HEK293 (cell line): Measurements from ENCODE around the gene CNN2.
A peak's percentile ranks its signal among the peaks of the same experiment; 100 is the strongest.

Experiments used
- CTCF ChIA-PET: fragments of 350-600 bp; formaldehyde crosslinking; extraction: SDS; loops from one replicate; lab custom pipeline; 2021; ENCODE audit warnings: antibody characterized with exemption; lab: Yijun Ruan, JAX
- POLR2A ChIA-PET: fragments of 300-600 bp; formaldehyde crosslinking; extraction: SDS; loops from one replicate; lab custom pipeline; 2020; ENCODE audit warnings: antibody characterized with exemption, inconsistent platforms; lab: Yijun Ruan, JAX
- H3K27ac ChIP-seq: fragments of 200-500 bp; sonication (Bioruptor generic); 2 replicates; pipeline ENCODE4 v1.5.1; 2014; ENCODE audit warnings: low read depth, low read length, control low read depth, inconsistent platforms; ENCODE audit errors: extremely low read depth
- H3K36me3 ChIP-seq, 2 experiments: fragments of 200-500 bp in 1 of 2; sonication (Bioruptor generic) in 1 of 2; 1 replicate in 1 of 2; 2 replicates in 1 of 2; pipeline ENCODE4 v1.5.1; 2014 to 2017; ENCODE audit warnings: inconsistent platforms in 2 of 2, low read length in 2 of 2; ENCODE audit not compliant: control insufficient read depth in 2 of 2, insufficient read depth in 1 of 2
- H3K4me1 ChIP-seq: fragments of 200-500 bp; sonication (Bioruptor generic); 2 replicates; pipeline ENCODE4 v1.5.1; 2014; ENCODE audit warnings: mild to moderate bottlenecking, low read length, inconsistent platforms; ENCODE audit not compliant: control insufficient read depth, insufficient read depth
- H3K4me3 ChIP-seq: 2 replicates; pipeline ENCODE4 v1.5.1; 2011; ENCODE audit warnings: low read depth, mild to moderate bottlenecking, control low read depth, low read length, moderate library complexity
- H3K9me3 ChIP-seq: fragments of 200-500 bp; sonication (Bioruptor generic); 2 replicates; pipeline ENCODE4 v1.5.1; 2014; ENCODE audit warnings: low read depth, low read length, inconsistent platforms; ENCODE audit not compliant: control insufficient read depth, insufficient read depth
- GFI1B ChIP-seq: fragments of 450-650 bp; formaldehyde crosslinking; IDR thresholded peaks from 2 replicates; pipeline ENCODE4 v1.5.1; 2016; ENCODE audit warnings: missing biosample characterization, missing genetic modification characterization
- GLIS1 ChIP-seq: fragments of 450-650 bp; formaldehyde crosslinking; IDR thresholded peaks from 2 replicates; pipeline ENCODE4 v1.5.1; 2016; ENCODE audit warnings: missing biosample characterization, missing genetic modification characterization
- SETDB1 ChIP-seq: IDR thresholded peaks from one replicate; pipeline ENCODE4 v1.6.1; 2017; ENCODE audit warnings: mild to moderate bottlenecking, low read length, moderate library complexity, mixed read lengths; ENCODE audit not compliant: insufficient read length
- ZFP37 ChIP-seq: fragments of 450-650 bp; formaldehyde crosslinking; IDR thresholded peaks from 2 replicates; pipeline ENCODE4 v1.5.1; 2016; ENCODE audit warnings: missing biosample characterization, missing genetic modification characterization
- ZNF169 ChIP-seq: fragments of 450-650 bp; formaldehyde crosslinking; IDR thresholded peaks from 2 replicates; pipeline ENCODE4 v1.5.1; 2016; ENCODE audit warnings: missing biosample characterization, missing genetic modification characterization
- ZNF175 ChIP-seq: fragments of 450-650 bp; formaldehyde crosslinking; IDR thresholded peaks from 2 replicates; pipeline ENCODE4 v1.5.1; 2016; ENCODE audit warnings: missing biosample characterization, missing genetic modification characterization
- ZNF19 ChIP-seq: fragments of 450-650 bp; formaldehyde crosslinking; IDR thresholded peaks from 2 replicates; pipeline ENCODE4; 2016; ENCODE audit warnings: missing biosample characterization, missing genetic modification characterization, low read depth
- ZNF248 ChIP-seq: fragments of 450-650 bp; formaldehyde crosslinking; IDR thresholded peaks from 2 replicates; pipeline ENCODE4 v1.5.1; 2017; ENCODE audit warnings: missing biosample characterization, missing genetic modification characterization
- ZNF366 ChIP-seq: fragments of 450-650 bp; formaldehyde crosslinking; conservative IDR thresholded peaks from 2 replicates; pipeline ENCODE4 v1.5.1; 2016; ENCODE audit warnings: missing biosample characterization, missing genetic modification characterization
- ZNF404 ChIP-seq: fragments of 450-650 bp; formaldehyde crosslinking; IDR thresholded peaks from 2 replicates; pipeline ENCODE4 v1.5.1; 2017; ENCODE audit warnings: missing biosample characterization, missing genetic modification characterization
- ZNF501 ChIP-seq: fragments of 450-650 bp; formaldehyde crosslinking; IDR thresholded peaks from 2 replicates; pipeline ENCODE4 v1.5.1; 2016; ENCODE audit warnings: missing biosample characterization, missing genetic modification characterization
- ZNF544 ChIP-seq: fragments of 450-650 bp; formaldehyde crosslinking; IDR thresholded peaks from 2 replicates; pipeline ENCODE4 v1.5.0; 2017; ENCODE audit warnings: missing biosample characterization, missing genetic modification characterization
- ZNF560 ChIP-seq: fragments of 450-650 bp; formaldehyde crosslinking; IDR thresholded peaks from 2 replicates; pipeline ENCODE4 v1.5.1; 2017; ENCODE audit warnings: missing biosample characterization, missing genetic modification characterization, borderline replicate concordance
- ZNF623 ChIP-seq: fragments of 450-650 bp; formaldehyde crosslinking; IDR thresholded peaks from 2 replicates; pipeline ENCODE4 v1.5.1; 2016; ENCODE audit warnings: missing biosample characterization, missing genetic modification characterization
- ZNF664 ChIP-seq: fragments of 450-650 bp; formaldehyde crosslinking; IDR thresholded peaks from 2 replicates; pipeline ENCODE4 v1.5.1; 2016; ENCODE audit warnings: missing biosample characterization, missing genetic modification characterization
- ZNF830 ChIP-seq: fragments of 450-650 bp; IDR thresholded peaks from 2 replicates; pipeline ENCODE4 v1.5.0; 2018; ENCODE audit warnings: missing biosample characterization, missing genetic modification characterization, low read depth, mild to moderate bottlenecking, moderate library complexity
- ZSCAN16 ChIP-seq: fragments of 450-650 bp; formaldehyde crosslinking; IDR thresholded peaks from 2 replicates; pipeline ENCODE4 v1.5.1; 2016; ENCODE audit warnings: missing biosample characterization, missing genetic modification characterization
- TF ChIP-seq, protein P1 (sequence below): fragments of 450-650 bp; formaldehyde crosslinking; IDR thresholded peaks from 2 replicates; pipeline ENCODE4 v1.5.1; 2016; ENCODE audit warnings: missing biosample characterization, missing genetic modification characterization
- TF ChIP-seq, protein P2 (sequence below): fragments of 450-650 bp; formaldehyde crosslinking; IDR thresholded peaks from 2 replicates; pipeline ENCODE4 v1.5.1; 2016; ENCODE audit warnings: missing biosample characterization, missing genetic modification characterization
- TF ChIP-seq, protein P3 (sequence below): fragments of 450-650 bp; formaldehyde crosslinking; IDR thresholded peaks from 2 replicates; pipeline ENCODE4 v1.5.1; 2016; ENCODE audit warnings: missing biosample characterization, missing genetic modification characterization
- TF ChIP-seq, protein P4 (sequence below): fragments of 450-650 bp; formaldehyde crosslinking; IDR thresholded peaks from 2 replicates; pipeline ENCODE4 v1.5.1; 2016; ENCODE audit warnings: missing biosample characterization, missing genetic modification characterization
- TF ChIP-seq, protein P5 (sequence below): fragments of 450-650 bp; formaldehyde crosslinking; conservative IDR thresholded peaks from 2 replicates; pipeline ENCODE4 v1.5.1; 2016; ENCODE audit warnings: low read depth, missing biosample characterization, missing genetic modification characterization

The CNN2 gene

DNA sequence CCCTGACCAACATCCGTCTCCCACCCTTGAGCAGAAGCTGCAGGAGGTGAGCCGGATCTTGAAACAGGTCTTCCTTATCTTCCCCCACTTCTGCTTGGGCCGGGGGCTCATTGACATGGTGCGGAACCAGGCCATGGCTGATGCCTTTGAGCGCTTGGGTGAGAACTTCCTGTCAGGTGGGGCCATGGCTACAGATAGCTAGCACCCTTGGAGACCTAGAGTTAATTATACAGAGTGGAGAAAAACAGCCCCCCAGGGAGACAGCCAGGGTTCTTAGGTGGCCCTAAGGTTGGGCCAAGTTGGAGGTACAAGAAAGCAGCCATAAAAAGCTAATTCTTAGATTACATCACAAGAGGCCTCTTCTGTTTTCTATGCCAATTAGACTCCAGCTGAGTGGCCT lies 31.7 kb downstream of the CNN2 start:
- H3K27ac ChIP-seq = no peak overlapping the region
- TF ChIP-seq ZFP37 = no peak
- TF ChIP-seq ZNF664 (tag by site-specific recombination) = no peak
- TF ChIP-seq GLIS1 (tag by site-specific recombination) = peak; percentile 88
- TF ChIP-seq, protein P1, sequence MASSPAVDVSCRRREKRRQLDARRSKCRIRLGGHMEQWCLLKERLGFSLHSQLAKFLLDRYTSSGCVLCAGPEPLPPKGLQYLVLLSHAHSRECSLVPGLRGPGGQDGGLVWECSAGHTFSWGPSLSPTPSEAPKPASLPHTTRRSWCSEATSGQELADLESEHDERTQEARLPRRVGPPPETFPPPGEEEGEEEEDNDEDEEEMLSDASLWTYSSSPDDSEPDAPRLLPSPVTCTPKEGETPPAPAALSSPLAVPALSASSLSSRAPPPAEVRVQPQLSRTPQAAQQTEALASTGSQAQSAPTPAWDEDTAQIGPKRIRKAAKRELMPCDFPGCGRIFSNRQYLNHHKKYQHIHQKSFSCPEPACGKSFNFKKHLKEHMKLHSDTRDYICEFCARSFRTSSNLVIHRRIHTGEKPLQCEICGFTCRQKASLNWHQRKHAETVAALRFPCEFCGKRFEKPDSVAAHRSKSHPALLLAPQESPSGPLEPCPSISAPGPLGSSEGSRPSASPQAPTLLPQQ (tag by site-specific recombination) = no peak
- TF ChIP-seq, all 188 proteins: peak for 1
- ChIA-PET CTCF (interaction anchor here (0.9 kb wide), 1 partner anchor 137 kb away, joined by 3 read pairs; no protein-coding TSS in a partner anchor), POLR2A (no interaction called here)
- Histone ChIP-seq H3K9me3 (no peaks in the 10 kb centered on the region), H3K4me3 (no peak overlapping the region), H3K4me1 (no peaks in the 10 kb centered on the region), H3K36me3 (peaks cover 0 to 44% of the 10 kb centered on the region in 2 experiments; a peak in 2 of 3 replicates)

DNA sequence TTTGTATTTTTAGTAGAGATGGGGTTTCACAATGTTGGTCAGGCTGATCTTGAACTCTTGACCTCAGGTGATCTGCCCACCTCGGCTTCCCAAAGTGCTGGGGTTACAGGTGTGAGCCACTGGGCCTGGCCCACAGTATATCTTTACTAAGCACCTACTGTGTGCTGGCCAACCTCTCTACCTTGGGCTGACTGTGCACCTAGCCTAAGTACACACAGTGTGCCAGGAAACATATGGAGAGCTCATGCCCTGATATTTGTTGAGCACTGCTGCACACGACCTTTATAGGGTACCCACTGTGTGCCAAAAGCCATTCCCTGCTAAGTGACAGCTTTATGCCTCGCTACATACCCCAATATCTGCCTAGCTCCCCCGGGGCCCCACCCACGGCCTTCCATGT lies 34.3 kb downstream of the CNN2 start:
- ChIA-PET POLR2A (interaction anchor here (0.7 kb wide), 1 partner anchor 9 kb away, joined by 5 read pairs; no protein-coding TSS in a partner anchor), CTCF (no interaction called here)
- Histone ChIP-seq H3K9me3 (no peaks in the 10 kb centered on the region), H3K27ac (no peak overlapping the region), H3K4me1 (no peaks in the 10 kb centered on the region), H3K4me3 (no peak overlapping the region), H3K36me3 (peaks cover 0 to 32% of the 10 kb centered on the region in 2 experiments; a peak in 2 of 3 replicates)
- no peak for TF ChIP-seq ZNF623 (tag by site-specific recombination)
- TF ChIP-seq, protein P2, sequence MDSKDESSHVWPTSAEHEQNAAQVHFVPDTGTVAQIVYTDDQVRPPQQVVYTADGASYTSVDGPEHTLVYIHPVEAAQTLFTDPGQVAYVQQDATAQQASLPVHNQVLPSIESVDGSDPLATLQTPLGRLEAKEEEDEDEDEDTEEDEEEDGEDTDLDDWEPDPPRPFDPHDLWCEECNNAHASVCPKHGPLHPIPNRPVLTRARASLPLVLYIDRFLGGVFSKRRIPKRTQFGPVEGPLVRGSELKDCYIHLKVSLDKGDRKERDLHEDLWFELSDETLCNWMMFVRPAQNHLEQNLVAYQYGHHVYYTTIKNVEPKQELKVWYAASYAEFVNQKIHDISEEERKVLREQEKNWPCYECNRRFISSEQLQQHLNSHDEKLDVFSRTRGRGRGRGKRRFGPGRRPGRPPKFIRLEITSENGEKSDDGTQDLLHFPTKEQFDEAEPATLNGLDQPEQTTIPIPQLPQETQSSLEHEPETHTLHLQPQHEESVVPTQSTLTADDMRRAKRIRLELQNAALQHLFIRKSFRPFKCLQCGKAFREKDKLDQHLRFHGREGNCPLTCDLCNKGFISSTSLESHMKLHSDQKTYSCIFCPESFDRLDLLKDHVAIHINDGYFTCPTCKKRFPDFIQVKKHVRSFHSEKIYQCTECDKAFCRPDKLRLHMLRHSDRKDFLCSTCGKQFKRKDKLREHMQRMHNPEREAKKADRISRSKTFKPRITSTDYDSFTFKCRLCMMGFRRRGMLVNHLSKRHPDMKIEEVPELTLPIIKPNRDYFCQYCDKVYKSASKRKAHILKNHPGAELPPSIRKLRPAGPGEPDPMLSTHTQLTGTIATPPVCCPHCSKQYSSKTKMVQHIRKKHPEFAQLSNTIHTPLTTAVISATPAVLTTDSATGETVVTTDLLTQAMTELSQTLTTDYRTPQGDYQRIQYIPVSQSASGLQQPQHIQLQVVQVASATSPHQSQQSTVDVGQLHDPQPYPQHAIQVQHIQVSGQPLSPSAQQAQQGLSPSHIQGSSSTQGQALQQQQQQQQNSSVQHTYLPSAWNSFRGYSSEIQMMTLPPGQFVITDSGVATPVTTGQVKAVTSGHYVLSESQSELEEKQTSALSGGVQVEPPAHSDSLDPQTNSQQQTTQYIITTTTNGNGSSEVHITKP (tag by site-specific recombination) = no peak
- no peak for TF ChIP-seq ZNF560 (tag by site-specific recombination)
- TF ChIP-seq ZNF544 = no peak
- no peak for TF ChIP-seq ZNF404 (tag by site-specific recombination)
- no peak for TF ChIP-seq ZNF19
- no peak for TF ChIP-seq ZNF501 (tag by site-specific recombination)
- no peak for TF ChIP-seq ZNF248

DNA sequence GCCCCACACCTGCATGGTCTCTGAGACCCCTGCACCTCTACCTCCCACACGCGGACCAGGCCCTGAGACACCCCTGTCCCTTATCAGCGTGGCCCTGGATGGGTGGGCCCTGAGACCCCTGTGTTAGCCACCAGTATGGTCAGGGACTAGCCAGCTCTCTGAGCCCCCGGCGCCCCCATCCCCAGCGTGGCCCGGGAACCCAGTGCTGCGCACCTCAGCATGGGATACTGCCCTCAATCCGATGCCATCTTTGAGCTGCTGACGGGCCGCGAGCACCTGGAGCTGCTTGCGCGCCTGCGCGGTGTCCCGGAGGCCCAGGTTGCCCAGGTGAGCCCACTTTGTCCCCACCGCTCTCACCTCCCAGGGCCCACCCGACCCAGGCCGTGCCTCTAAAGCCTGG lies 35.6 kb downstream of the CNN2 start:
- Histone ChIP-seq H3K27ac (no peak overlapping the region), H3K4me3 (no peak overlapping the region), H3K9me3 (no peaks in the 10 kb centered on the region), H3K36me3 (peaks cover 0 to 19% of the 10 kb centered on the region in 2 experiments; a peak in 2 of 3 replicates), H3K4me1 (peaks cover 2% of the 10 kb centered on the region; the same call in 1 of the 2 replicates)
- ChIA-PET POLR2A (interaction anchor here (0.6 kb wide), 1 partner anchor 19 kb away, joined by 3 read pairs; no protein-coding TSS in a partner anchor), CTCF (no interaction called here)
- TF ChIP-seq ZNF366 (tag by site-specific recombination) = no peak
- TF ChIP-seq, protein P3, sequence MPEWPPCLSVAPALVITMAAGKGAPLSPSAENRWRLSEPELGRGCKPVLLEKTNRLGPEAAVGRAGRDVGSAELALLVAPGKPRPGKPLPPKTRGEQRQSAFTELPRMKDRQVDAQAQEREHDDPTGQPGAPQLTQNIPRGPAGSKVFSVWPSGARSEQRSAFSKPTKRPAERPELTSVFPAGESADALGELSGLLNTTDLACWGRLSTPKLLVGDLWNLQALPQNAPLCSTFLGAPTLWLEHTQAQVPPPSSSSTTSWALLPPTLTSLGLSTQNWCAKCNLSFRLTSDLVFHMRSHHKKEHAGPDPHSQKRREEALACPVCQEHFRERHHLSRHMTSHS = no peak
- TF ChIP-seq ZNF830 = no peak
- TF ChIP-seq, protein P4, sequence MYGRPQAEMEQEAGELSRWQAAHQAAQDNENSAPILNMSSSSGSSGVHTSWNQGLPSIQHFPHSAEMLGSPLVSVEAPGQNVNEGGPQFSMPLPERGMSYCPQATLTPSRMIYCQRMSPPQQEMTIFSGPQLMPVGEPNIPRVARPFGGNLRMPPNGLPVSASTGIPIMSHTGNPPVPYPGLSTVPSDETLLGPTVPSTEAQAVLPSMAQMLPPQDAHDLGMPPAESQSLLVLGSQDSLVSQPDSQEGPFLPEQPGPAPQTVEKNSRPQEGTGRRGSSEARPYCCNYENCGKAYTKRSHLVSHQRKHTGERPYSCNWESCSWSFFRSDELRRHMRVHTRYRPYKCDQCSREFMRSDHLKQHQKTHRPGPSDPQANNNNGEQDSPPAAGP (tag by site-specific recombination) = no peak
- no peak for TF ChIP-seq SETDB1
- TF ChIP-seq GFI1B (tag by site-specific recombination) = no peak
- no peak for TF ChIP-seq ZNF169 (tag by site-specific recombination)
- TF ChIP-seq, protein P5, sequence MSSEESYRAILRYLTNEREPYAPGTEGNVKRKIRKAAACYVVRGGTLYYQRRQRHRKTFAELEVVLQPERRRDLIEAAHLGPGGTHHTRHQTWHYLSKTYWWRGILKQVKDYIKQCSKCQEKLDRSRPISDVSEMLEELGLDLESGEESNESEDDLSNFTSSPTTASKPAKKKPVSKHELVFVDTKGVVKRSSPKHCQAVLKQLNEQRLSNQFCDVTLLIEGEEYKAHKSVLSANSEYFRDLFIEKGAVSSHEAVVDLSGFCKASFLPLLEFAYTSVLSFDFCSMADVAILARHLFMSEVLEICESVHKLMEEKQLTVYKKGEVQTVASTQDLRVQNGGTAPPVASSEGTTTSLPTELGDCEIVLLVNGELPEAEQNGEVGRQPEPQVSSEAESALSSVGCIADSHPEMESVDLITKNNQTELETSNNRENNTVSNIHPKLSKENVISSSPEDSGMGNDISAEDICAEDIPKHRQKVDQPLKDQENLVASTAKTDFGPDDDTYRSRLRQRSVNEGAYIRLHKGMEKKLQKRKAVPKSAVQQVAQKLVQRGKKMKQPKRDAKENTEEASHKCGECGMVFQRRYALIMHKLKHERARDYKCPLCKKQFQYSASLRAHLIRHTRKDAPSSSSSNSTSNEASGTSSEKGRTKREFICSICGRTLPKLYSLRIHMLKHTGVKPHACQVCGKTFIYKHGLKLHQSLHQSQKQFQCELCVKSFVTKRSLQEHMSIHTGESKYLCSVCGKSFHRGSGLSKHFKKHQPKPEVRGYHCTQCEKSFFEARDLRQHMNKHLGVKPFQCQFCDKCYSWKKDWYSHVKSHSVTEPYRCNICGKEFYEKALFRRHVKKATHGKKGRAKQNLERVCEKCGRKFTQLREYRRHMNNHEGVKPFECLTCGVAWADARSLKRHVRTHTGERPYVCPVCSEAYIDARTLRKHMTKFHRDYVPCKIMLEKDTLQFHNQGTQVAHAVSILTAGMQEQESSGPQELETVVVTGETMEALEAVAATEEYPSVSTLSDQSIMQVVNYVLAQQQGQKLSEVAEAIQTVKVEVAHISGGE (tag by site-specific recombination) = no peak
- no peak for TF ChIP-seq ZNF175 (tag by site-specific recombination)
- no peak for TF ChIP-seq ZSCAN16 (tag by site-specific recombination)
